ENCODE data around the gene CSNK2B. TPM values are rescaled to one million over a fixed set of nuclear protein-coding genes. Genes with fewer than 3 reads are reported as not detected.

CSNK2B gene
- total RNA-seq, 1 experiment from 2014 or later = 221 TPM

GRCh38 chr6:31621320-31621939 lies 44.5 kb upstream of the CSNK2B start:
- no peaks in the 10 kb centered on the region for H3K9me3 ChIP-seq
- peaks cover 12% of the 10 kb centered on the region for H3K4me1 Mint-ChIP-seq (ENCODE audit: low read depth, unreplicated experiment)
- BruUV-seq (replicated peaks) = TSS peak; percentile 62

GRCh38 chr6:31621991-31622390 lies 43.9 kb upstream of the CSNK2B start:
- intact Hi-C loops (cut with micrococcal nuclease; ENCODE audit: unreplicated experiment) = loop anchor here (2.0 kb wide), 1 partner anchor 31 kb away; the partner anchor contains the start of gene BAG6
- BruUV-seq (replicated peaks) = no TSS peak
- Histone ChIP-seq H3K4me3 (ENCODE audit: low read depth, low read length) (peak overlapping the region; percentile 77), H3K27me3 (replicated peaks; ENCODE audit: control insufficient read depth, insufficient read depth, low read length) (no peaks in the 10 kb centered on the region), H3K36me3 (ENCODE audit: control insufficient read depth, insufficient read depth, low read length) (peaks cover 18% of the 10 kb centered on the region), H3K9me3 (no peaks in the 10 kb centered on the region), H3K4me1 (peaks cover 9% of the 10 kb centered on the region)
- Mint-ChIP-seq H3K4me1 (ENCODE audit: low read depth, unreplicated experiment) (peaks cover 12% of the 10 kb centered on the region), H3K27ac (ENCODE audit: unreplicated experiment) (peak overlapping the region; percentile 99), H3K9me3 (ENCODE audit: unreplicated experiment) (no peaks in the 10 kb centered on the region), H3K4me3 (ENCODE audit: unreplicated experiment) (peak overlapping the region; percentile 83), H3K27me3 (ENCODE audit: insufficient read depth, unreplicated experiment) (no peaks in the 10 kb centered on the region), H3K36me3 (ENCODE audit: insufficient read depth, unreplicated experiment) (peaks cover 68% of the 10 kb centered on the region)
- POLR2A ChIA-PET = interaction anchor here (0.5 to 1.4 kb wide), 4 partner anchors 30 to 43 kb away, joined by 3 to 4 read pairs (median 4); partner anchors contain the start of genes APOM, BAG6, C6orf47 and GPANK1
- no peak for TF ChIP-seq CTCF (IDR thresholded peaks at IDR 0.05; ENCODE audit: insufficient read depth in 1 of 2, low read depth in 1 of 2, low read length in 1 of 2, severe bottlenecking in 1 of 2, unreplicated experiment in 1 of 2)
- DNase-seq = no peak
- CTCF ChIA-PET = no interaction called here

More at GRCh38 chr6:31621320-31621939, 44.5 kb upstream of the CSNK2B start:
- no peaks in the 10 kb centered on the region for H3K9me3 Mint-ChIP-seq (ENCODE audit: unreplicated experiment)
- H3K27me3 Mint-ChIP-seq (ENCODE audit: insufficient read depth, unreplicated experiment) = no peaks in the 10 kb centered on the region
- no peaks in the 10 kb centered on the region for H3K27me3 ChIP-seq (replicated peaks; ENCODE audit: control insufficient read depth, insufficient read depth, low read length)
- peaks cover 9% of the 10 kb centered on the region for H3K4me1 ChIP-seq
- peak overlapping the region; percentile 83 for H3K4me3 Mint-ChIP-seq (ENCODE audit: unreplicated experiment)
- H3K36me3 Mint-ChIP-seq (ENCODE audit: insufficient read depth, unreplicated experiment) = peaks cover 62% of the 10 kb centered on the region
- peak overlapping the region; percentile 99 for H3K27ac Mint-ChIP-seq (ENCODE audit: unreplicated experiment)
- peaks cover 16% of the 10 kb centered on the region for H3K36me3 ChIP-seq (ENCODE audit: control insufficient read depth, insufficient read depth, low read length)
- DNase-seq = no peak
- intact Hi-C loops (cut with micrococcal nuclease; ENCODE audit: unreplicated experiment) = loop anchor here (2.0 kb wide), 1 partner anchor 31 kb away; the partner anchor contains the start of gene BAG6
- ChIA-PET CTCF (interaction anchor here (1.0 kb wide), 1 partner anchor 36 kb away, joined by 3 read pairs; the partner anchor contains the start of gene LST1), POLR2A (interaction anchor here (0.5 to 1.8 kb wide), 4 partner anchors 31 to 43 kb away, joined by 3 to 13 read pairs (median 4); partner anchors contain the start of genes APOM, BAG6, C6orf47 and GPANK1)
- TF ChIP-seq CTCF (IDR thresholded peaks at IDR 0.05; ENCODE audit: insufficient read depth in 1 of 2, low read depth in 1 of 2, low read length in 1 of 2, severe bottlenecking in 1 of 2, unreplicated experiment in 1 of 2) = no peak
- peak overlapping the region; percentile 77 for H3K4me3 ChIP-seq (ENCODE audit: low read depth, low read length)

GRCh38 chr6:31622684-31623091 lies 43.2 kb upstream of the CSNK2B start:
- Mint-ChIP-seq H3K4me1 (ENCODE audit: low read depth, unreplicated experiment) (peaks cover 12% of the 10 kb centered on the region), H3K27me3 (ENCODE audit: insufficient read depth, unreplicated experiment) (no peaks in the 10 kb centered on the region), H3K27ac (ENCODE audit: unreplicated experiment) (peak overlapping the region; percentile 99), H3K4me3 (ENCODE audit: unreplicated experiment) (peak overlapping the region; percentile 83), H3K36me3 (ENCODE audit: insufficient read depth, unreplicated experiment) (peaks cover 75% of the 10 kb centered on the region), H3K9me3 (ENCODE audit: unreplicated experiment) (no peaks in the 10 kb centered on the region)
- CTCF ChIA-PET = no interaction called here
- BruUV-seq (replicated peaks) = no TSS peak
- Histone ChIP-seq H3K4me1 (peaks cover 9% of the 10 kb centered on the region), H3K36me3 (ENCODE audit: control insufficient read depth, insufficient read depth, low read length) (peaks cover 20% of the 10 kb centered on the region), H3K9me3 (no peaks in the 10 kb centered on the region), H3K4me3 (ENCODE audit: low read depth, low read length) (no peak overlapping the region), H3K27me3 (replicated peaks; ENCODE audit: control insufficient read depth, insufficient read depth, low read length) (no peaks in the 10 kb centered on the region)
- DNase-seq = no peak
- TF ChIP-seq CTCF (IDR thresholded peaks at IDR 0.05; ENCODE audit: insufficient read depth in 1 of 2, low read depth in 1 of 2, low read length in 1 of 2, severe bottlenecking in 1 of 2, unreplicated experiment in 1 of 2) = no peak
- intact Hi-C loops (cut with micrococcal nuclease; ENCODE audit: unreplicated experiment) = no loop called here
- POLR2A ChIA-PET = interaction anchor here (1.0 to 1.4 kb wide), 2 partner anchors 29 to 38 kb away, joined by 4 read pairs; partner anchors contain the start of genes BAG6 and C6orf47

Data from Caco-2 (cell line).